ENCODE data around the gene FAIM2. TPM values are rescaled to one million over a fixed set of nuclear protein-coding genes. Genes with fewer than 3 reads are reported as not detected.
"Not testable (repeated sequence)": the region's sequence is repeated elsewhere in the genome, so short reads cannot be mapped to it uniquely, and the experiment has no call there.

Gene FAIM2
- total RNA-seq, 2 experiments from 2014 or later = not detected

GRCh38 chr12:49882248-49882850 is 21.4 kb downstream of the FAIM2 start:
- Mint-ChIP-seq H3K27ac (no peak overlapping the region), H3K27me3 (peaks cover 8% of the 10 kb centered on the region), H3K4me3 (no peak overlapping the region), H3K36me3 (ENCODE audit: low read depth) (no peaks in the 10 kb centered on the region), H3K9me3 (no peaks in the 10 kb centered on the region), H3K4me1 (ENCODE audit: low read depth) (no peaks in the 10 kb centered on the region)
- CTCF ChIA-PET = no interaction called here
- intact Hi-C loops (cut with DNase I, micrococcal nuclease) = no loop called here
- Histone ChIP-seq H3K27me3 (ENCODE audit: control insufficient read depth in 1 of 2, insufficient read depth in 2 of 2, low read length in 2 of 2) (peaks cover 0 to 19% of the 10 kb centered on the region in 2 experiments), H3K4me1 (ENCODE audit: insufficient read depth, low read length) (no peaks in the 10 kb centered on the region), H3K4me3 (ENCODE audit: low read length) (no peak overlapping the region), H3K27ac (ENCODE audit: low read depth in 1 of 2, low read length in 2 of 2) (no peak overlapping the region), H3K36me3 (ENCODE audit: insufficient read depth, low read length) (no peaks in the 10 kb centered on the region), H3K9me3 (ENCODE audit: control insufficient read depth in 1 of 2, insufficient read depth in 1 of 2, low read length in 2 of 2) (no peaks in the 10 kb centered on the region)
- DNase-seq = no peak
- POLR2A ChIA-PET = no interaction called here
- no peak for ATAC-seq (ENCODE audit: poor library complexity)
- TF ChIP-seq CTCF (IDR thresholded peaks at IDR 0.05) = no peak

GRCh38 chr12:49881415-49882247 is 22.1 kb downstream of the FAIM2 start:
- ChIA-PET POLR2A (interaction anchor here (1.1 kb wide), 1 partner anchor 140 kb away, joined by 3 read pairs; the partner anchor contains the start of gene TMBIM6), CTCF (interaction anchor here (0.5 kb wide), 1 partner anchor 310 kb away, joined by 3 read pairs; no protein-coding TSS in a partner anchor)
- Mint-ChIP-seq H3K27me3 (peaks cover 4% of the 10 kb centered on the region), H3K27ac (no peak overlapping the region), H3K4me1 (ENCODE audit: low read depth) (no peaks in the 10 kb centered on the region), H3K9me3 (no peaks in the 10 kb centered on the region), H3K4me3 (no peak overlapping the region), H3K36me3 (ENCODE audit: low read depth) (no peaks in the 10 kb centered on the region)
- ATAC-seq (ENCODE audit: poor library complexity) (no peak), DNase-seq (no peak)
- Histone ChIP-seq H3K27ac (ENCODE audit: low read depth in 1 of 2, low read length in 2 of 2) (no peak overlapping the region), H3K27me3 (ENCODE audit: control insufficient read depth in 1 of 2, insufficient read depth in 2 of 2, low read length in 2 of 2) (peaks cover 0 to 12% of the 10 kb centered on the region in 2 experiments), H3K36me3 (ENCODE audit: insufficient read depth, low read length) (no peaks in the 10 kb centered on the region), H3K9me3 (ENCODE audit: control insufficient read depth in 1 of 2, insufficient read depth in 1 of 2, low read length in 2 of 2) (no peaks in the 10 kb centered on the region), H3K4me1 (ENCODE audit: insufficient read depth, low read length) (no peaks in the 10 kb centered on the region), H3K4me3 (ENCODE audit: low read length) (no peak overlapping the region)
- intact Hi-C loops (cut with DNase I, micrococcal nuclease) = no loop called here
- no peak for TF ChIP-seq CTCF (IDR thresholded peaks at IDR 0.05)

- H3K27ac ChIP-seq (ENCODE audit: low read depth in 1 of 2, low read length in 2 of 2) = no peak overlapping the region
- no peak for TF ChIP-seq CTCF (IDR thresholded peaks at IDR 0.05)
- intact Hi-C loops (cut with DNase I, micrococcal nuclease) = no loop called here
Observed at GRCh38 chr12:49880756-49881414, 22.8 kb downstream of the FAIM2 start.

GRCh38 chr12:49879065-49879464 is 24.6 kb downstream of the FAIM2 start:
- H3K27ac Mint-ChIP-seq; H3K4me1 Mint-ChIP-seq (ENCODE audit: low read depth); H3K27me3 ChIP-seq (ENCODE audit: control insufficient read depth in 1 of 2, insufficient read depth in 2 of 2, low read length in 2 of 2); H3K4me3 ChIP-seq (ENCODE audit: low read length); POLR2A ChIA-PET; H3K36me3 Mint-ChIP-seq (ENCODE audit: low read depth); DNase-seq; CTCF ChIA-PET; H3K9me3 ChIP-seq (ENCODE audit: control insufficient read depth in 1 of 2, insufficient read depth in 1 of 2, low read length in 2 of 2); ATAC-seq (ENCODE audit: poor library complexity); H3K4me3 Mint-ChIP-seq; H3K36me3 ChIP-seq (ENCODE audit: insufficient read depth, low read length); H3K9me3 Mint-ChIP-seq; H3K27ac ChIP-seq (ENCODE audit: low read depth in 1 of 2, low read length in 2 of 2); intact Hi-C loops (cut with DNase I, micrococcal nuclease); H3K27me3 Mint-ChIP-seq; H3K4me1 ChIP-seq (ENCODE audit: insufficient read depth, low read length): not testable (repeated sequence)

More at GRCh38 chr12:49880756-49881414, 22.8 kb downstream of the FAIM2 start:
- DNase-seq (no peak), ATAC-seq (ENCODE audit: poor library complexity) (no peak)
- ChIA-PET CTCF (interaction anchor here (0.5 kb wide), 1 partner anchor 310 kb away, joined by 3 read pairs; no protein-coding TSS in a partner anchor), POLR2A (interaction anchor here (1.1 kb wide), 1 partner anchor 140 kb away, joined by 3 read pairs; the partner anchor contains the start of gene TMBIM6)
- Histone ChIP-seq H3K36me3 (ENCODE audit: insufficient read depth, low read length) (no peaks in the 10 kb centered on the region), H3K4me3 (ENCODE audit: low read length) (no peak overlapping the region), H3K9me3 (ENCODE audit: control insufficient read depth in 1 of 2, insufficient read depth in 1 of 2, low read length in 2 of 2) (no peaks in the 10 kb centered on the region), H3K27me3 (ENCODE audit: control insufficient read depth in 1 of 2, insufficient read depth in 2 of 2, low read length in 2 of 2) (peaks cover 0 to 11% of the 10 kb centered on the region in 2 experiments), H3K4me1 (ENCODE audit: insufficient read depth, low read length) (no peaks in the 10 kb centered on the region)
- no peak overlapping the region for H3K27ac Mint-ChIP-seq
- no peaks in the 10 kb centered on the region for H3K9me3 Mint-ChIP-seq
- peaks cover 4% of the 10 kb centered on the region for H3K27me3 Mint-ChIP-seq
- no peak overlapping the region for H3K4me3 Mint-ChIP-seq
- no peaks in the 10 kb centered on the region for H3K4me1 Mint-ChIP-seq (ENCODE audit: low read depth)
- no peaks in the 10 kb centered on the region for H3K36me3 Mint-ChIP-seq (ENCODE audit: low read depth)
